KBM-7 (cell line): ENCODE data around the gene ARHGEF38.

Experiments
- DNase-seq: peaks from one replicate; pipeline ENCODE4 v3.0.0-alpha.2; 2015
- in situ Hi-C: fragments of 300-500 bp; cut with MboI; formaldehyde crosslinking; loops from 2 replicates; pipeline ENCODE4 v1.14.3; 2020; ENCODE audit warnings: low sequenced_read_pairs, low pct_unique_long_range_greater_than_20kb, mixed read lengths

The ARHGEF38 gene

GRCh38 chr4:105634402-105635080, 82.1 kb downstream of the ARHGEF38 start:
- no peak for DNase-seq
- in situ Hi-C loops: no loop called here

DNA sequence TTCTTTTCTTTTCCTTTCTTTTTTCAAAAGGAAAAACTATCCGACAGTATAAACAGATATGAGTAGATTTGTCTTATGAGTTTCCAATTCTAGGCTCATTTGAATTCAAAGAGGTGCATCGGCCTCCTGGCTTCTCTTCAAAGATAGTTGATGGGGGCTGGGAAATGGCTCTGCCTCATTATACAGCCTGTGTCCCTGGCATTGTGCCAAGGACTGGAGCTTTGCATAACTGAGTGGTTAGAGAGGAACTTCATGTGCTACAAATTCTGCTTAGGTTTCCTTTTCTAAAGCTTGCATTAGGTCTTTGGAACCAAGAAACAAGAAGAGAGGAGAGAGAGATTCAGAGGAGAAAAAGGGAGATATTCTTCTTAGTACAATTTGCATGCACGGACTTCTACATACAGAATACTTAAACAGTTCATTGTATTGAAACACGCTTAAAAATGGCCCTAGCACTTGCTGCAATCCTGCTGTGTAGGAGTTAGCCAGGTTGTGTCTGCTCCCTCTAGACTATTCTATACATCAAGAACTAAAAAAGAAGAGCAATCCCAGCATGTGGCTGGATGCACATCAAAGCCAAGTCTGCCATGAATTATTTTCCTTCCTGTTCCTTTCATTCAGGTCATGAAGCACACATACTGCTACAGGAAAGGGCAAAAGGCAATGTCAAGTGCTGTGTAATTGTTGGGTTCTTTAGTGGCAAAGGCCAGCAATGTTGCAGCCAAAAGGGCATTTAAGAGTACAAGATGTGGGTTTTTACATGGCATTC, 85.2 kb downstream of the ARHGEF38 start:
- DNase-seq: peak; percentile 66
- in situ Hi-C loops: no loop called here

GRCh38 chr4:105641845-105642244, 89.4 kb downstream of the ARHGEF38 start:
- DNase-seq: no peak

DNA sequence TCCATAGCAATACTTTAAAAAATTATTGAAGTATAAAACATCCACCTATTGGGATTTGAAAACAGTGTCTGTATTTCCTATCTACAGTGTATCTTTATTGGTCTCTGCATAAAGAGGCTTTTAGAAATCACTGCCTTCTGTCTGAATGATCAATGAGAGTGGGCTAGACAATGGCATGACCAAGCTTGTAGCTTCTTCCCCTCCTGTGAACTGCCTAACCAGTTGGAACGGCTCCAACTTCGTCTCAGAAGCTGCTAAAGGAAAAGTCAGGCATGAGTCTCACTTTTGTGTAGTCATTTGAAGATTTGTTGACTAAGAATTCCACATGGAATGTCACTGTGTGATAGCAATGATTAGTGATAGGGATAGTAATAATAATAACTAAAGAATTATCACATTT, 91.8 kb downstream of the ARHGEF38 start:
- DNase-seq: no peak
- in situ Hi-C loops: no loop called here

More at GRCh38 chr4:105641845-105642244, 89.4 kb downstream of the ARHGEF38 start:
- in situ Hi-C loops: no loop called here

- in situ Hi-C loops: no loop called here
- DNase-seq: no peak
These were observed 93.0 kb downstream of the ARHGEF38 start for GRCh38 chr4:105645440-105645839.

DNA sequence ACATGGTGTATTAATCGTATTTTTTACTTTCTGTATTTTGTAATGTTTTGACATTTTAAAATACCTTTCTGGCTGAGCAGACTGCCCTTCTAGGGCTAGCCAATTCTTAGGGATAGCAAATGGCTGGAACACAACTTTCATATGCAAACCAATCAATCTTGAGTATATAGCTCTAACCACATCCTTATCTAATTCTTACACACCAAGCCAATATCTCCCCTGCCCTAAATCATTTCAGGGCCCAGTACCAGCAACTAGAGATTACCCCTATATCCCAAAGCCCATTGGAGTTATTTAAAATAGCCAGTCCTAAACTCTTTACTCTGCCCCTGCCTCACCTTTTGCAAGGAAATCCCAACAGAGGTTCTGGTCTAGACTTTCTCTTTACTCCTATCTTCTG, 97.8 kb downstream of the ARHGEF38 start:
- in situ Hi-C loops: no loop called here
- DNase-seq: no peak

- no peak for DNase-seq
- in situ Hi-C loops: no loop called here
These were observed 99.5 kb downstream of the ARHGEF38 start for GRCh38 chr4:105651884-105652283.

GRCh38 chr4:105652286-105652888, 100.0 kb downstream of the ARHGEF38 start:
- in situ Hi-C loops: no loop called here
- DNase-seq: no peak

GRCh38 chr4:105657117-105657765, 104.8 kb downstream of the ARHGEF38 start:
- no peak for DNase-seq
- in situ Hi-C loops: no loop called here

DNA sequence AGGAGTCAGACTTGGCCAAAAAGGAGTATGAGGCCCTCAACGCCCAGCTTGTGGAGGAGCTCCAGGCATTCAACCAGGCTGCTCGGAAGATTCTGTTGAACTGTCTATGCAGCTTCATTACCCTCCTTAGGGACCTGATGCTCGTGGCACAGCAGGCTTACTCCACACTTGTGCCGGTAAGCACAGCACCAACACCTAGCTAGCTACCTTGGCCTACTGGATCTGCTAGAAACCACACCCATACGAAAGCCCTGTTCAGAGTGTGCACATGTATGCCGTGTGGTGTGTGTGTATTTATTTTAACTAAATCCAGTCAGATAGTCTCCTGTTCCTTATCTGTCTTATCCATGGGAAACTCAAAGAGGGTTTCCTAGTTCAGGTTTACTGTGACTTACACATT, 106.8 kb downstream of the ARHGEF38 start:
- in situ Hi-C loops: no loop called here
- DNase-seq: no peak

DNA sequence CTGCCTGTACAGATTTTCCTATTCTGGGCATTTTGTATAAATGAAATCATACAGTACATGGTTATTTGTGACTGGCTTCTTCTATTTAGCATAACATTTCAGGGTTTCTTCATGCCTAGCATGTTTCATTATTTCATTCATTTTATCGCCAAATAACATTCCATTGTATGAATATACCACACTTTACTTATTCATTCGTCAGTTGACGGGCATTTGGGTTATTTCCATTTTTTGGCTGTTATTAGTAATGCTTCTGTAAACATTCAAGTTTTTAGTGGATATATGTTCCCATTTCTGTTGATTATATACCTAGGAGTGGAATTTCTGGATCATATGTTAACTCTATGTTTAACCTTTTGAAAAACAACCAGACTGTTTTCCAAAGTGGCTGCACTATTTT, 108.6 kb downstream of the ARHGEF38 start:
- in situ Hi-C loops: no loop called here
- DNase-seq: no peak

GRCh38 chr4:105662935-105663675, 110.7 kb downstream of the ARHGEF38 start:
- DNase-seq: no peak
- in situ Hi-C loops: no loop called here

- DNase-seq: peak; percentile 39
- in situ Hi-C loops: no loop called here
These were observed 114.3 kb downstream of the ARHGEF38 start for GRCh38 chr4:105666693-105667092.

DNA sequence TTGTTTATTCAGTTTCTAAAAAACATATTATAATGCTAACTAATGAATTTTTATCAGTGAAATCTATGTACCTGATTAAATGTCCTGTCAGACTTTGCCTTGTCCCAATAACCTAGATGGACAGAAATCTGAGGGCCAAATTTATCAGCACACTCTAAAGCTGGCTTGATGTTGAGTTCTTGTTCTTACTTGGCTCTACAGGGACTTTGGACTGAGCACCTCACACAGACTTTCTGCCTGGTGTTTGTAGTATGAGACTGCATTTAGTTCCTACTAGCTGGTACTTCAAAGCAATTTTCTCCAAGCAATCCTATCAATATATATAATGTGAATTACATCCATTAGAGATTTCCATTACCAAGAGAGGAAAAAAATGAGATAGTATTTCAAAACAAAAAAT, 118.3 kb downstream of the ARHGEF38 start:
- no peak for DNase-seq
- in situ Hi-C loops: no loop called here

- in situ Hi-C loops: no loop called here
These were observed 118.9 kb downstream of the ARHGEF38 start for GRCh38 chr4:105671301-105671700.

GRCh38 chr4:105674011-105674410, 121.6 kb downstream of the ARHGEF38 start:
- DNase-seq: no peak
- in situ Hi-C loops: no loop called here

More at GRCh38 chr4:105671301-105671700, 118.9 kb downstream of the ARHGEF38 start:
- DNase-seq: no peak

DNA sequence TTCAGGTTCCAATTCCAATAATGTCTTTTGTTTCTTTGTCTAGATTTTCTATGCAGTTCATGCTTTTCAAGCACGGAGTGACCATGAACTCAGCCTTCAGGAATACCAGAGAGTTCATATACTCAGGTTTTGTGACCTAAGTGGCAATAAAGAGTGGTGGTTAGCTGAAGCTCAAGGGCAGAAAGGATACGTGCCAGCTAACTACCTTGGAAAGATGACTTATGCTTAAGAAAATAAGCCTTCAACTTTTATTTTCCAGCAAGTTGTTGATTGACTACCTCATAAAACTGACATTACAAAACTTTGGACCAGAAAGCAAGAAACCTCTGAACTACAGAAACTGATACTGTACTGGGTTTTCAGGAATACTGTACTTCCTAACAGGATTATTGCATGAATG, 125.3 kb downstream of the ARHGEF38 start:
- no peak for DNase-seq
- in situ Hi-C loops: no loop called here

DNA sequence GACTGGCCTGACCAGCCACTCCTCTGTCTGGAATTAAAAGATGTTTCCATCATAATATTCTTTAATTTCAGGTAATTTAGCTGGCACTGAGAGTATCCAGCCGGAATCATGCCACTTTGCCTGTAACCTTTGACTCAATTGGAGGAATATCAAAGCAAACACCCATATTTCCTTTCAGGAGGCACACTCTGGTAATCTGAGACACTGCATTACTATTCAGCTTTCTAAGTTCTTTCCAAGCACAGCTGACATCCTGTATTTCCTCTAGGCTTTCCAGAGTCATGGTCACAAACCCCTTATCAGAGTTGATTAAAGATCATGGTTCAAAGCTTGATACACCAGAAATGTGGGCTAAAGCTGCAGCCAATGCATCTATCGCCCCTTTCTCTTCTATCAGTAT, 126.8 kb downstream of the ARHGEF38 start:
- in situ Hi-C loops: no loop called here

DNA sequence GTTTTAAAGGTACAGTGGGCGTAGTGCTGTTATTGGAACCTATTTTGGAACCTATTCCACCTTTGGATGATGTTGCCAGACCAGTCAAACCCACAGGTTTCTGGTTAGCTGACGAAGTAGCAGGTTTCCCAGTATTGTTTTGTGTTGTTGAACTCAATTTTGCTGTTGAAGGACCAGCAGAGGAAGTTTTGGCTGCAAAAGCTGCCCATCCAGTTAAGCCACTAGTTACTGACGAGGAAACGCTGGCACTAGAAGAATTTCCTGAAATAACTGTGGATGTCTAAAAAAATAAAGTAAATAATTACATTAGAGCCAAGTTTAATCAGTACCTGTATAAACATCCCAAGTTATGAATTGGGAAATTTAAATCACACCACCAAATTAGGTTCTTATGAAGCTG, 130.6 kb downstream of the ARHGEF38 start:
- DNase-seq: no peak
- in situ Hi-C loops: no loop called here

More for the DNA sequence above, 126.8 kb downstream of the ARHGEF38 start:
- DNase-seq: no peak
